Endothelial cell of umbilical vein (primary cell): ENCODE measurements around the gene GLP1R. TPM values are rescaled to one million over a fixed set of nuclear protein-coding genes. Genes with fewer than 3 reads are reported as not detected.

Experiments used
- BruUV-seq: library from RNA; stranded (reverse); fragments of 400-500 nt; replicated peaks from 2 replicates; lab custom pipeline; 2021; lab: Mats Ljungman, UMichigan
- CTCF ChIA-PET: fragments of 300-600, 350-600 bp; sonication (Branson Sonifier 250); formaldehyde crosslinking; loops from one replicate; lab custom pipeline; 2021; ENCODE audit warnings: antibody characterized with exemption, inconsistent platforms; lab: Charles Lee
- POLR2A ChIA-PET: fragments of 300-600, 350-600 bp; sonication (Branson Sonifier 250); formaldehyde crosslinking; loops from one replicate; lab custom pipeline; 2021; ENCODE audit warnings: antibody characterized with exemption, inconsistent platforms; lab: Charles Lee
- DNase-seq: peaks from one replicate; pipeline ENCODE4 v3.0.0-alpha.2; 2011; ENCODE audit warnings: low read depth, low spot score
- FAIRE-seq: peaks from 2 replicates; lab custom pipeline; 2011; peaks lifted over from hg19 to GRCh38; lab: Jason Lieb, UNC
- H2AFZ ChIP-seq: 2 replicates; pipeline ENCODE4 v1.6.0; 2012; ENCODE audit warnings: low read depth, low read length, control low read depth, inconsistent platforms
- H3K27ac ChIP-seq: 2 replicates; pipeline ENCODE4 v1.5.1; 2011; ENCODE audit warnings: low read depth, mild to moderate bottlenecking, control low read depth, low read length, moderate library complexity; ENCODE audit not compliant: insufficient read depth
- H3K27me3 ChIP-seq, 2 experiments: 2 replicates each; pipeline versions ENCODE4 v1.6.0 to v1.6.1; 2011; ENCODE audit warnings: low read length in 2 of 2, mixed read lengths in 1 of 2; ENCODE audit not compliant: control insufficient read depth in 2 of 2, insufficient read depth in 2 of 2
- H3K36me3 ChIP-seq, 2 experiments: 2 replicates in 1 of 2; 3 replicates in 1 of 2; pipeline ENCODE4 v1.5.1; 2011; ENCODE audit warnings: low read length in 2 of 2, mild to moderate bottlenecking in 1 of 2, moderate library complexity in 1 of 2; ENCODE audit not compliant: control insufficient read depth in 2 of 2, insufficient read depth in 2 of 2; ENCODE audit errors: extremely low read depth in 1 of 2
- H3K4me1 ChIP-seq: 3 replicates; pipeline ENCODE4 v1.5.1; 2011; ENCODE audit warnings: mild to moderate bottlenecking, low read length; ENCODE audit not compliant: control insufficient read depth, insufficient read depth; ENCODE audit errors: extremely low read depth
- H3K4me2 ChIP-seq: 2 replicates; pipeline ENCODE4 v1.6.1; 2011; ENCODE audit warnings: low read length, control low read depth, mixed read lengths; ENCODE audit not compliant: insufficient read depth
- H3K4me3 ChIP-seq, 3 experiments: fragments of 200-600 bp in 1 of 3; sonication (generic), shearing (Covaris generic) in 1 of 3; replicated peaks in 1 of 3; 2 replicates each; pipeline ENCODE4 v1.5.1; 2011 to 2016; ENCODE audit warnings: control low read depth in 3 of 3, low read length in 3 of 3, mild to moderate bottlenecking in 2 of 3, inconsistent platforms in 1 of 3, low read depth in 1 of 3, moderate library complexity in 1 of 3; ENCODE audit not compliant: insufficient read depth in 1 of 3
- H3K79me2 ChIP-seq: 2 replicates; pipeline ENCODE4 v1.6.0; 2012; ENCODE audit warnings: low read length, inconsistent platforms; ENCODE audit not compliant: control insufficient read depth, insufficient read depth
- H3K9ac ChIP-seq: replicated peaks from 2 replicates; pipeline ENCODE3; 2011; ENCODE audit warnings: low read length, control low read depth; ENCODE audit not compliant: insufficient read depth; ENCODE audit errors: extremely low read depth
- H3K9me1 ChIP-seq: replicated peaks from 3 replicates; pipeline ENCODE4 v1.6.0; 2011; ENCODE audit warnings: mild to moderate bottlenecking, low read length; ENCODE audit not compliant: control insufficient read depth, insufficient read depth; ENCODE audit errors: extremely low read depth
- H3K9me3 ChIP-seq: replicated peaks from 2 replicates; pipeline ENCODE4 v1.5.1; 2012; ENCODE audit warnings: low read length, inconsistent platforms; ENCODE audit not compliant: control insufficient read depth, insufficient read depth
- H4K20me1 ChIP-seq: replicated peaks from 2 replicates; pipeline ENCODE3; 2011; ENCODE audit warnings: mild to moderate bottlenecking, low read length; ENCODE audit not compliant: control insufficient read depth, insufficient read depth; ENCODE audit errors: extremely low read depth
- EZH2 ChIP-seq: IDR thresholded peaks from 2 replicates; pipeline ENCODE4 v1.6.1; 2012; ENCODE audit warnings: borderline replicate concordance, low read depth, mild to moderate bottlenecking, moderate library complexity, low read length, inconsistent platforms; ENCODE audit not compliant: severe bottlenecking
- FOS ChIP-seq: IDR thresholded peaks from 2 replicates; pipeline ENCODE4 v1.6.1; 2011; ENCODE audit warnings: mild to moderate bottlenecking, low read length, moderate library complexity, borderline replicate concordance; ENCODE audit not compliant: insufficient read depth
- GATA2 ChIP-seq: IDR thresholded peaks from 2 replicates; pipeline ENCODE4 v1.7.0; 2011; ENCODE audit warnings: low read depth, mild to moderate bottlenecking, moderate library complexity, mixed read lengths, low read length; ENCODE audit not compliant: insufficient read length, insufficient read depth
- JUN ChIP-seq: IDR thresholded peaks from 2 replicates; pipeline ENCODE4 v1.6.1; 2011; ENCODE audit warnings: borderline replicate concordance, low read depth; ENCODE audit not compliant: insufficient read length, insufficient read depth
- MYC ChIP-seq: IDR thresholded peaks from one replicate; pipeline ENCODE4 v1.6.1; 2011; ENCODE audit warnings: mild to moderate bottlenecking, low read depth, low read length
- POLR2A ChIP-seq: IDR thresholded peaks from 2 replicates; pipeline ENCODE4 v1.6.1; 2012; ENCODE audit warnings: low read depth, mild to moderate bottlenecking, control low read depth, low read length
- POLR2AphosphoS5 ChIP-seq: IDR thresholded peaks from 2 replicates; pipeline ENCODE4 v1.6.1; 2012; ENCODE audit warnings: low read depth, mild to moderate bottlenecking, control low read depth, low read length, moderate library complexity; ENCODE audit not compliant: insufficient read depth
- dilution Hi-C: fragments of 300-500 bp; cut with MboI; formaldehyde crosslinking; loops from one replicate; pipeline ENCODE4 v1.15.0; 2019; ENCODE audit warnings: low sequenced_read_pairs; ENCODE audit not compliant: extremely low pct_ligation_motif_present
- intact Hi-C: fragments of 100-400 bp; cut with micrococcal nuclease; formaldehyde crosslinking; loops from one replicate; pipeline ENCODE4 v1.10.0; 2022
- polyA plus RNA-seq, 4 experiments: library from polyadenylated mRNA; depleted of rRNA in 3 of 4; stranded (reverse) in 3 of 4; unstranded in 1 of 4; fragments of >200 nt; gene quantifications; 2 replicates each; pipeline versions ENCODE4 v1.2.1 to v1.2.3, GENCODE V29; 2011 to 2012; ENCODE audit warnings: missing spikeins in 1 of 4
- total RNA-seq: library from RNA; stranded (reverse); gene quantifications from 2 replicates; pipeline ENCODE4 v1.2.3, GENCODE V29; 2021
- TF ChIP-seq, protein P1 (sequence below), 2 donors: IDR thresholded peaks; 1 replicate in 1 of 2; 2 replicates in 1 of 2; pipeline ENCODE4 v1.5.1; 2011; ENCODE audit warnings: low read length in 2 of 2, mild to moderate bottlenecking in 2 of 2, moderate library complexity in 2 of 2, control low read depth in 1 of 2, inconsistent platforms in 1 of 2, low read depth in 1 of 2; ENCODE audit not compliant: insufficient read depth in 1 of 2; ENCODE audit errors: extremely low read depth in 1 of 2
- TF ChIP-seq, protein P2 (sequence below): IDR thresholded peaks from 2 replicates; pipeline ENCODE4 v1.6.1; 2011; ENCODE audit not compliant: insufficient read depth, insufficient read length

GLP1R gene
- total and polyA plus RNA-seq, 2 donors (not counting 3 experiments of a cell fraction or from before 2014, with no cell fraction given): not detected

- ChIA-PET CTCF (no interaction called here), POLR2A (no interaction called here)
- Histone ChIP-seq H3K36me3 (no peaks in the 10 kb centered on the region), H3K4me3 (no peak overlapping the region), H3K9me1 (no peaks in the 10 kb centered on the region), H3K9ac (no peak overlapping the region), H2AFZ (no peak overlapping the region), H3K79me2 (no peaks in the 10 kb centered on the region), H3K27ac (no peak overlapping the region), H3K27me3 (peaks cover 0 to 4% of the 10 kb centered on the region in 2 experiments), H4K20me1 (no peaks in the 10 kb centered on the region), H3K4me1 (no peaks in the 10 kb centered on the region), H3K9me3 (no peaks in the 10 kb centered on the region), H3K4me2 (no peak overlapping the region)
- no TSS peak for BruUV-seq
- DNase-seq (no peak), FAIRE-seq (no peak)
- TF ChIP-seq MYC (no peak), FOS (no peak), GATA2 (no peak), EZH2 (no peak), POLR2A (no peak), JUN (no peak), POLR2AphosphoS5 (no peak)
- TF ChIP-seq, protein P1, sequence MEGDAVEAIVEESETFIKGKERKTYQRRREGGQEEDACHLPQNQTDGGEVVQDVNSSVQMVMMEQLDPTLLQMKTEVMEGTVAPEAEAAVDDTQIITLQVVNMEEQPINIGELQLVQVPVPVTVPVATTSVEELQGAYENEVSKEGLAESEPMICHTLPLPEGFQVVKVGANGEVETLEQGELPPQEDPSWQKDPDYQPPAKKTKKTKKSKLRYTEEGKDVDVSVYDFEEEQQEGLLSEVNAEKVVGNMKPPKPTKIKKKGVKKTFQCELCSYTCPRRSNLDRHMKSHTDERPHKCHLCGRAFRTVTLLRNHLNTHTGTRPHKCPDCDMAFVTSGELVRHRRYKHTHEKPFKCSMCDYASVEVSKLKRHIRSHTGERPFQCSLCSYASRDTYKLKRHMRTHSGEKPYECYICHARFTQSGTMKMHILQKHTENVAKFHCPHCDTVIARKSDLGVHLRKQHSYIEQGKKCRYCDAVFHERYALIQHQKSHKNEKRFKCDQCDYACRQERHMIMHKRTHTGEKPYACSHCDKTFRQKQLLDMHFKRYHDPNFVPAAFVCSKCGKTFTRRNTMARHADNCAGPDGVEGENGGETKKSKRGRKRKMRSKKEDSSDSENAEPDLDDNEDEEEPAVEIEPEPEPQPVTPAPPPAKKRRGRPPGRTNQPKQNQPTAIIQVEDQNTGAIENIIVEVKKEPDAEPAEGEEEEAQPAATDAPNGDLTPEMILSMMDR (IDR thresholded peaks at IDR 0.05; ENCODE audit: extremely low read depth in 1 of 2, insufficient read depth in 1 of 2, low read depth in 1 of 2, low read length in 2 of 2): no peak
- TF ChIP-seq, protein P2, sequence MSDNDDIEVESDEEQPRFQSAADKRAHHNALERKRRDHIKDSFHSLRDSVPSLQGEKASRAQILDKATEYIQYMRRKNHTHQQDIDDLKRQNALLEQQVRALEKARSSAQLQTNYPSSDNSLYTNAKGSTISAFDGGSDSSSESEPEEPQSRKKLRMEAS: no peak
- dilution Hi-C loops: no loop called here
- intact Hi-C loops: no loop called here
Measured at GRCh38 chr6:39040080-39040673, 8.4 kb upstream of the GLP1R start.
